Lower leg skin (tissue), 4 donors: ENCODE data around the gene CPS1. TPM values are rescaled to one million over a fixed set of nuclear protein-coding genes. Genes with fewer than 3 reads are reported as not detected.

Experiments
- DNase-seq, 2 donors: peaks; one replicate each; pipeline ENCODE4 v3.0.0-alpha.2; 2019; ENCODE audit warnings: low spot score in 2 of 2
- H3K4me3 ChIP-seq: fragments of 200-600 bp; sonication (generic); 2 replicates; pipeline ENCODE4 v1.5.1; 2017; ENCODE audit warnings: mild to moderate bottlenecking, low read depth; ENCODE audit not compliant: poor library complexity, severe bottlenecking
- CTCF ChIP-seq, 3 donors: fragments of 450-650 bp; IDR thresholded peaks; one replicate each; pipeline ENCODE4 v1.5.1; 2016; ENCODE audit warnings: antibody characterized with exemption in 3 of 3, mild to moderate bottlenecking in 3 of 3, moderate library complexity in 2 of 3
- POLR2A ChIP-seq, 2 donors: fragments of 450-650 bp; IDR thresholded peaks; one replicate each; pipeline ENCODE4 v1.6.1; 2016 to 2017; ENCODE audit warnings: antibody characterized with exemption in 2 of 2, mild to moderate bottlenecking in 1 of 2, moderate library complexity in 1 of 2
- WGBS, 2 donors: methylation state at CpG; one replicate each; pipeline ENCODE4 v1.1.5; 2018; 5-methylcytosine and 5-hydroxymethylcytosine counted together
- intact Hi-C: fragments of 100-400 bp; cut with DNase I; formaldehyde crosslinking; loops from one replicate; pipeline ENCODE4 v1.15.0; 2023; ENCODE audit warnings: low total_unique reads
- total RNA-seq, 4 donors: library from RNA; depleted of rRNA; stranded (reverse); fragments of >200 nt; gene quantifications; one replicate each; pipeline ENCODE4 v1.1.0, GENCODE V29; 2016

Gene CPS1
- total RNA-seq, 4 donors from 2014 or later = 2.6 to 6.7 (median 5.3) TPM

GRCh38 chr2:210523650-210524289 lies 32.6 kb upstream of the CPS1 start:
- 84 to 88% methylated on average over 4 of the region's 4 CpGs for WGBS, 2 donors
- DNase-seq = no peak
- no peak overlapping the region for H3K4me3 ChIP-seq
- TF ChIP-seq POLR2A (IDR thresholded peaks at IDR 0.05) = no peak
- TF ChIP-seq CTCF (IDR thresholded peaks at IDR 0.05) = no peak
- intact Hi-C loops = no loop called here

- TF ChIP-seq CTCF (IDR thresholded peaks at IDR 0.05) (no peak), POLR2A (IDR thresholded peaks at IDR 0.05) (no peak)
Measured at GRCh38 chr2:210524533-210524932, 31.9 kb upstream of the CPS1 start.

GRCh38 chr2:210527286-210527685 lies 29.1 kb upstream of the CPS1 start:
- intact Hi-C loops = no loop called here
- DNase-seq = no peak
- no peak overlapping the region for H3K4me3 ChIP-seq
- TF ChIP-seq CTCF (IDR thresholded peaks at IDR 0.05) (no peak), POLR2A (IDR thresholded peaks at IDR 0.05) (no peak)

More at GRCh38 chr2:210524533-210524932, 31.9 kb upstream of the CPS1 start:
- DNase-seq = no peak
- H3K4me3 ChIP-seq = no peak overlapping the region
- intact Hi-C loops = no loop called here

- WGBS, 2 donors = 70 to 75% methylated on average over 4 of the region's 4 CpGs
- intact Hi-C loops = no loop called here
- no peak for TF ChIP-seq CTCF (IDR thresholded peaks at IDR 0.05)
- TF ChIP-seq POLR2A (IDR thresholded peaks at IDR 0.05) = no peak
- H3K4me3 ChIP-seq = no peak overlapping the region
- no peak for DNase-seq
Measured at GRCh38 chr2:210528716-210529115, 27.7 kb upstream of the CPS1 start.

- TF ChIP-seq CTCF (IDR thresholded peaks at IDR 0.05) (no peak), POLR2A (IDR thresholded peaks at IDR 0.05) (no peak)
- no peak overlapping the region for H3K4me3 ChIP-seq
- intact Hi-C loops = no loop called here
- 63 to 66% methylated on average over 5 of the region's 5 CpGs for WGBS, 2 donors
- DNase-seq = no peak
Measured at GRCh38 chr2:210531050-210531449, 25.3 kb upstream of the CPS1 start.

- H3K4me3 ChIP-seq = no peak overlapping the region
- intact Hi-C loops = no loop called here
- DNase-seq = no peak
- TF ChIP-seq CTCF (IDR thresholded peaks at IDR 0.05) = no peak
- TF ChIP-seq POLR2A (IDR thresholded peaks at IDR 0.05) = no peak
- 89 to 94% methylated on average over 3 of the region's 3 CpGs for WGBS, 2 donors
Measured at GRCh38 chr2:210531482-210531881, 24.9 kb upstream of the CPS1 start.
